SK-N-SH (cell line): ENCODE measurements around the gene SMIM44.

ENCODE experiments used
- CHD2 ChIP-seq: fragments of 150-350 bp; IDR thresholded peaks from 2 replicates; pipeline ENCODE4 v1.6.1; 2018; ENCODE audit warnings: low read length; ENCODE audit not compliant: partially characterized antibody
- CTCF ChIP-seq: fragments of 200-600 bp; sonication (generic); IDR thresholded peaks from 2 replicates; pipeline ENCODE4 v1.6.1; 2017; ENCODE audit warnings: antibody characterized with exemption, mild to moderate bottlenecking, moderate library complexity
- EP300 ChIP-seq, 2 experiments: IDR thresholded peaks; 2 replicates each; pipeline versions ENCODE4 v1.4.0 to v1.6.1; 2012; ENCODE audit warnings: borderline replicate concordance in 1 of 2, low read depth in 1 of 2, low read length in 1 of 2
- MAX ChIP-seq: IDR thresholded peaks from 2 replicates; pipeline ENCODE4 v1.4.0; 2012; ENCODE audit warnings: low read depth
- POLR2AphosphoS5 ChIP-seq: IDR thresholded peaks from 2 replicates; pipeline ENCODE4 v1.6.1; 2012; ENCODE audit warnings: low read depth, low read length
- RCOR1 ChIP-seq: fragments of 150-350 bp; IDR thresholded peaks from 2 replicates; pipeline ENCODE4 v1.6.1; 2017; ENCODE audit warnings: antibody characterized with exemption, low read length
- SIN3A ChIP-seq: IDR thresholded peaks from 2 replicates; pipeline ENCODE4 v1.6.1; 2012; ENCODE audit warnings: low read depth, mild to moderate bottlenecking, low read length, moderate library complexity, borderline replicate concordance

- TF ChIP-seq POLR2AphosphoS5 (no peak), CTCF (no peak), CHD2 (no peak), RCOR1 (no peak), MAX (no peak), SIN3A (no peak), EP300 (IDR thresholded peaks at IDR 0.05; ENCODE audit: borderline replicate concordance in 1 of 2, low read depth in 1 of 2, low read length in 1 of 2) (no peak)
Measured at GRCh38 chr19:3520166-3521103, 37.2 kb upstream of the SMIM44 start.
